ENCODE results near the gene GPER1.

- no peak for TF ChIP-seq CTCF (IDR thresholded peaks at IDR 0.05)
- TF ChIP-seq POLR2AphosphoS5 (IDR thresholded peaks at IDR 0.05; ENCODE audit: low read depth, low read length) = no peak
Measured at GRCh38 chr7:1093502-1093843, 5.6 kb downstream of the GPER1 start.

Measured in Panc1 (cell line).